ENCODE measurements around the gene ZNF444.
"Not testable (repeated sequence)": the region's sequence is repeated elsewhere in the genome, so short reads cannot be mapped to it uniquely, and the experiment has no call there.

Gene ZNF444

DNA sequence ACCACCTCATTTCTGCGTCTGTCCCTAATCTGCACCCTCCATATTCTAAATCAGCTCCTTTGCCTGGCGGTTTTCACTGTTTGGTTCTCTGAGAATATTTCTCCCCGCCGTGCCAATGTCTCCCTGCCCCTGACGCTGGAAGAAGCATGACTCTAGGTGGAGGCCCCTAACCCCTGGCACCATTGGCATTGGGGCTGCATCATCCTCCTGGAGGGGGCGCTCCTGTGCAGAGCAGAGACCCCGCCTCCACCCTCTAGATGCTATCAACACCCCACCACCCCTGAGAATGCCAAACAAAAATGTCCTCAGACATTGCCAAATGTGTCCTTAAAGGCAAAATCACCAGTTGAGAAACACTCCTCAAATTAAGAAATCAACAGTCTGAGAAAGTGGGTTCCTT is 50.0 kb downstream of the ZNF444 start:
- DNase-seq = no peak

DNA sequence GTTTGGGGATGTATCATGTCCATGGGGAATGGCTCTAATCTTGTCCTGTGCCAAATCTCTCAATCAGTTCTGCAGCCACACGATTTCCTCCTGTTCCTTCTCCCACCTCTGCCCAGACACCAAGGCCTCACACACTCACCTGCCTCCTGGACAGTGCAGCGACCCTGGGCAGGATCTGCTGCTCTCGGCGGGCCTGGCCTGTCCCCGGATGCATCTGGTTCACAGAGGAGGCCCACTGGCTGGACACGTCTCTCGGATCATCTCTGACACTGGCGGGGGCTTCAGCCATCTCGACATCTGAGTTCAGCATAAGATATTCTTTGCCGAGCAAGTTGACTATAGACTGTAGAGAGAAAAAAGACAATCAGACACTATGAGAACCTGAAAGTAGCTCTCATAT is 50.6 kb downstream of the ZNF444 start:
- DNase-seq = no peak

- DNase-seq = no peak
These were observed 53.0 kb downstream of the ZNF444 start for GRCh38 chr19:56193981-56194640.

DNA sequence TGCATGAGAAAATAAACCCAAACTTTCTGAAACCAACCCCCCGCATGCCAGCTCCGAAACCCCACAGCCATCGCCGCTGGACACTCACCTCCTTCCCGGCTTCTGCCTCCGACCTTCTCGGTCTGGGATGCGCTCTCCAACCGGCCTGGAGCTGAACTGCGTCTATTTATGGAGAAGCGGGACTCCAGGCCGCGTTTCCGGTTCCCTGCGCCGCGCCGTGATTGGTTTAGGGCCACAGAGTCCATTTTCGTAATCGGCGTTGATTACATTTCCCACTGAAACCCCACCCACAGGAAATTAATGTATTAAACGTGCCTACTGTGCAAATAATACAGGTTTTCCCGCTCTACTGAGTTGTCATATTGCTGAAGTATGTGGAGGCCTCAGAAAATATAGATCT is 56.6 kb downstream of the ZNF444 start, which contains the start of gene ZSCAN5B:
TSS of gene ZSCAN5B (minus strand) at position 138 of the 400 bp plus-strand sequence. CDS start 4,731 bp downstream, outside the sequence.
- DNase-seq = not testable (repeated sequence)

- no peak for DNase-seq
These were observed 58.6 kb downstream of the ZNF444 start for GRCh38 chr19:56199687-56200086.

GRCh38 chr19:56201973-56202372 is 60.9 kb downstream of the ZNF444 start, which contains the start of gene ZSCAN5C:
TSS of gene ZSCAN5C (plus strand) at chr19:56202273. CDS start at chr19:56205914, 3,641 bp downstream.
- no peak for DNase-seq

GRCh38 chr19:56207581-56207980 is 66.5 kb downstream of the ZNF444 start:
- DNase-seq = not testable (repeated sequence)

DNA sequence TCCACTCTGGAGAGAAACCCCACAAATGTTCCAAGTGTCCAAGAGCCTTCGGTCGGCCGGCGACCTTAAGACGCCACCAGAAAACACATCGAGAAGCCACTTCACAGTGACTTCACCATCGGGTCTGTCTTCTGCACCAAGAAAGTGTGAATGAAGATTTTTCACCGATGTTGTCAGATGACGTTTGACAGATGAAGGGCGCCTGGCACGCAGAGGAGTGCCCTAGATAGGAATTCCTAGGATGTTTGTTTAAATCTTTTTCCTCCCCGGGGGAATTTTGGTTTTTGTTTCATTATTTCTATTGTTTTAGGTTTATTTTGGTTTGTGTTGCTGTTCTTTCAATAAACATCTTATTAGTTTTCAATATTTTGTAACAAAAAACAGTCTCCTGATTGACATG is 68.0 kb downstream of the ZNF444 start:
- DNase-seq = no peak

DNA sequence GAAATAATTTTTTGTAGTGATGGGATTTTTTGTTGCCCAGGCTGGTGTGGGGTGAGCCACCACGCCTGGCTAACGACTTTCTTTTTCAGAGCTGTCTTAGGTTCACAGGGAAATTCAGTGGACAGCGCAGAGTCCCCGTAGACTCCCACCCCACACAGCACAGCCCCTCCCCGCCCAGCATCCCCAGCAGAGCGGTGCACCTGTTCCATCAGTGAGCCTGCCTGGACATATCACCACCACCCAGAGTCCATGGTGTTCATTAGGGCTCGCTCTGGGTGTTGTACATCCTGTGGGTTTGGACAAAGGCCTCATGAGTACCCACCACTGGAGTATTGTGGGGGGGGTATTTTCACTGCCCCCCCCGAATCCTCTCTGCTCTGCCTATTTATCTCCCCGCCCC is 68.9 kb downstream of the ZNF444 start:
- DNase-seq = not testable (repeated sequence)

Data from midbrain (tissue), 1 donor.